Neural progenitor cell (in vitro differentiated cells): ENCODE measurements around the gene ZDHHC1. TPM values are rescaled to one million over a fixed set of nuclear protein-coding genes. Genes with fewer than 3 reads are reported as not detected.
A peak's percentile ranks its signal among the peaks of the same experiment; 100 is the strongest.

ENCODE experiments used
- DNase-seq: peaks from one replicate; pipeline ENCODE4 v3.0.0-alpha.2; 2016; ENCODE audit warnings: low spot score
- H2AFZ ChIP-seq: fragments of 200-600 bp; sonication (generic); replicated peaks from 2 replicates; pipeline ENCODE4 v1.6.1; 2016; ENCODE audit warnings: antibody characterized with exemption
- H3F3A ChIP-seq: fragments of 200-600 bp; sonication (generic); 2 replicates; pipeline ENCODE4 v1.6.1; 2016; ENCODE audit warnings: antibody characterized with exemption, low read depth
- H3K27ac ChIP-seq: fragments of 200-600 bp; sonication (generic); 2 replicates; pipeline ENCODE4 v1.5.1; 2016; ENCODE audit warnings: mild to moderate bottlenecking
- H3K27me3 ChIP-seq: fragments of 200-600 bp; sonication (generic); 2 replicates; pipeline ENCODE4 v1.6.1; 2016; ENCODE audit warnings: mild to moderate bottlenecking, moderate library complexity
- H3K36me3 ChIP-seq: fragments of 200-600 bp; sonication (generic); 2 replicates; pipeline ENCODE4 v1.5.1; 2016
- H3K4me1 ChIP-seq: fragments of 200-600 bp; sonication (generic); 2 replicates; pipeline ENCODE4 v1.6.1; 2016; ENCODE audit warnings: mixed run types
- H3K4me2 ChIP-seq: fragments of 200-600 bp; sonication (generic); 2 replicates; pipeline ENCODE4 v1.6.1; 2016
- H3K4me3 ChIP-seq: fragments of 200-600 bp; sonication (generic); 2 replicates; pipeline ENCODE4 v1.5.1; 2016
- H3K79me2 ChIP-seq: fragments of 200-600 bp; sonication (generic); 2 replicates; pipeline ENCODE4 v1.6.1; 2016; ENCODE audit warnings: low read depth
- H3K9ac ChIP-seq: fragments of 200-600 bp; sonication (generic); 2 replicates; pipeline ENCODE4 v1.6.1; 2016
- H3K9me3 ChIP-seq: fragments of 200-600 bp; sonication (generic); 2 replicates; pipeline ENCODE4 v1.5.1; 2016; ENCODE audit warnings: low read depth
- H4K20me1 ChIP-seq: fragments of 200-600 bp; sonication (generic); 2 replicates; pipeline ENCODE4 v1.6.1; 2016; ENCODE audit warnings: low read depth
- H3K27ac Mint-ChIP-seq: 3 replicates; pipeline ENCODE4 v1.8.0; 2021; ENCODE audit warnings: mixed read lengths
- H3K27me3 Mint-ChIP-seq: 2 replicates; pipeline ENCODE4 v1.8.0; 2022; ENCODE audit warnings: low read depth, mild to moderate bottlenecking, inconsistent platforms, moderate library complexity, mixed read lengths; ENCODE audit not compliant: insufficient read depth
- H3K36me3 Mint-ChIP-seq: 3 replicates; pipeline ENCODE4 v1.8.0; 2021; ENCODE audit warnings: mixed read lengths
- H3K4me1 Mint-ChIP-seq: 3 replicates; pipeline ENCODE4 v1.8.0; 2021; ENCODE audit warnings: mixed read lengths
- H3K4me3 Mint-ChIP-seq: 3 replicates; pipeline ENCODE4 v1.8.0; 2021; ENCODE audit warnings: mild to moderate bottlenecking, moderate library complexity, mixed read lengths
- H3K9me3 Mint-ChIP-seq: 3 replicates; pipeline ENCODE4 v1.8.0; 2020; ENCODE audit warnings: mixed read lengths
- EZH2 ChIP-seq: fragments of 200-600 bp; sonication (generic); IDR thresholded peaks from 2 replicates; pipeline ENCODE4 v1.6.1; 2017; ENCODE audit warnings: antibody characterized with exemption, mild to moderate bottlenecking, moderate library complexity
- EZH2phosphoT487 ChIP-seq: fragments of 200-600 bp; sonication (generic); IDR thresholded peaks from 2 replicates; pipeline ENCODE4 v1.6.1; 2017; ENCODE audit warnings: antibody characterized with exemption
- total RNA-seq: library from RNA; depleted of rRNA; stranded (reverse); fragments of >200 nt; gene quantifications from 2 replicates; pipeline ENCODE4 v1.2.3, GENCODE V29; 2015; ENCODE audit warnings: low replicate concordance
- TF ChIP-seq, protein P1 (sequence below): fragments of 200-600 bp; sonication (generic); IDR thresholded peaks from 2 replicates; pipeline ENCODE4 v1.5.1; 2017; ENCODE audit warnings: antibody characterized with exemption, mild to moderate bottlenecking

The ZDHHC1 gene
- total RNA-seq, 1 donor from 2014 or later: 1.5 TPM

DNA sequence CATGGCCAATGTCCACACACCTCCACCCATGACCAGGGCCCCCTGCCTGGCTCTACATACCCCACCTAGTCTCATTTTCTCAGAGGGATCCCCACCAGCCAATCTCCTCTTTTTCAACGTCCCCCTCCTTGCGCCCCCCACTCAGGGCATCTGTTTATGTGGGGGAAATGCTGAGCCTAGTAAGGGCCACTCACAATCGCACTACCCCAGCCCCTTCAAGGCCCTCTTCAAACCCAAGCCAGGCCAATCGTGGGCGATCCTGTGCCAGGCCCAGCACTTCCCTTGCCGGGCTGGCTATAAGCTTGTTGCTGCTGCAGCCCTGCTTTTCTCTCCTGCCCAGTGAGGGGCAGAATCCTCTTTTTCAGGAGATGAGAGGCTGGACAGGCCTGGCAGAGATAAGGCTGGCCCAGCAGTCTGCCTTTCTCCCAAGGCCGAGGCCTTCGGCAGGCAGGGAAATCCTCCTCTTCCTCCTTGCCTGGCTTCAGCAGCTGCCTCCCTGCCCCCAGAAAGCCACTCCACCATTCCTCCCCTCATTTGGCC lies 30.8 kb upstream of the ZDHHC1 start:
- Histone ChIP-seq H3K79me2 (no peaks in the 10 kb centered on the region), H3K27ac (no peak overlapping the region), H3K4me1 (peaks cover 2% of the 10 kb centered on the region), H4K20me1 (peaks cover 8% of the 10 kb centered on the region), H3K27me3 (no peaks in the 10 kb centered on the region), H3F3A (no peaks in the 10 kb centered on the region), H3K36me3 (no peaks in the 10 kb centered on the region), H3K9me3 (no peaks in the 10 kb centered on the region), H3K4me3 (no peak overlapping the region), H3K4me2 (no peak overlapping the region), H3K9ac (no peak overlapping the region), H2AFZ (no peak overlapping the region)
- Mint-ChIP-seq H3K4me1 (peaks cover 11% of the 10 kb centered on the region), H3K36me3 (peaks cover 10% of the 10 kb centered on the region), H3K4me3 (no peak overlapping the region), H3K27me3 (no peaks in the 10 kb centered on the region), H3K9me3 (no peaks in the 10 kb centered on the region), H3K27ac (peak overlapping the region; percentile 57)
- no peak for DNase-seq
- TF ChIP-seq, protein P1, sequence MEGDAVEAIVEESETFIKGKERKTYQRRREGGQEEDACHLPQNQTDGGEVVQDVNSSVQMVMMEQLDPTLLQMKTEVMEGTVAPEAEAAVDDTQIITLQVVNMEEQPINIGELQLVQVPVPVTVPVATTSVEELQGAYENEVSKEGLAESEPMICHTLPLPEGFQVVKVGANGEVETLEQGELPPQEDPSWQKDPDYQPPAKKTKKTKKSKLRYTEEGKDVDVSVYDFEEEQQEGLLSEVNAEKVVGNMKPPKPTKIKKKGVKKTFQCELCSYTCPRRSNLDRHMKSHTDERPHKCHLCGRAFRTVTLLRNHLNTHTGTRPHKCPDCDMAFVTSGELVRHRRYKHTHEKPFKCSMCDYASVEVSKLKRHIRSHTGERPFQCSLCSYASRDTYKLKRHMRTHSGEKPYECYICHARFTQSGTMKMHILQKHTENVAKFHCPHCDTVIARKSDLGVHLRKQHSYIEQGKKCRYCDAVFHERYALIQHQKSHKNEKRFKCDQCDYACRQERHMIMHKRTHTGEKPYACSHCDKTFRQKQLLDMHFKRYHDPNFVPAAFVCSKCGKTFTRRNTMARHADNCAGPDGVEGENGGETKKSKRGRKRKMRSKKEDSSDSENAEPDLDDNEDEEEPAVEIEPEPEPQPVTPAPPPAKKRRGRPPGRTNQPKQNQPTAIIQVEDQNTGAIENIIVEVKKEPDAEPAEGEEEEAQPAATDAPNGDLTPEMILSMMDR: no peak
- TF ChIP-seq EZH2phosphoT487 (no peak), EZH2 (no peak)

DNA sequence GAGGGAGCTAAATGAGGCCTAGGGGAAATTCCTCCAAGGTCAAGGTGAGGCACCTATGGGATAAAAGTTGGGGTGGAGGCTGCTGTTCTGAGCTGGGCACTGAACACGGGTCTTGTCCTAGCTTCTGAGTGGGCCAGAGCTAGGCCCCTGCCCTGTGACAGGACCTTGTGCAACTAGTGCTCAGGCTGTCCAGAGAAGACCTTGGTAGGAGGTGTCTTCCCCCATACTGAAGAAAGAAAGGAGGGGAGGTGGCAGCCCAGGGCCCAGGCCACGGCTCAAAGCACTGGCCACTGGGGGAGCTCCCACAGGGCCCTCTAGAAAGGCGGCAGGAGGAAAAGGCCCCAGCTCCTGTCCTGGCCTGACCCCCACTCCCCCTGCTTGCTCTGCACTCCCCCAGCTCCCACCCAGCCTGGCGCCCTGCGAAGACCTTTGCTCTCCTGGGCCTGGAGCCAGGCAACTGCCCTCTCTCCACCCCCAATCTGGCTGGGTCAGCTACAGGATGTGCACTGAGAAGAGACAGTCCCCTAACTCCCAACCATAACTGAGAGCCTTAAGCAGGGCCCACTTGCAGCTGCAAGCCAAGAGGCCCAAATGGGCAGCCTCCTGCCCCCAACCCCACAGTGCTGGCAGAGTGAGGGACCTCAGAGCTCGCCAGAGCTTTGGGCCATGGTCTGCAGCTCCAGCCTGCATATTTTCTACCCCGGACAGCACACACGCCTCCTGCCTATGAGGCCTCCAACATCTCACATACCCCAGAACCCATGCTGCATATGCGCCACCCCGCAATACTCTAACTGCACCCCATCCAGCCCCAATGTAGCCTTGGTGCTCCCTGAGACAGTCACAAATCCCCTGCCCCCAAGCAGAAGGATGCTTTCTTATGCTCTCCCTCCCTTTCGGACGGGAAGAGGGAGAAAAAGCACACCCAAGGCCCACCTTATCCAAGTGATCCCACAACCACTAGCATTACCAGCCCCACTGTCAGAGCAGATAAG lies 29.9 kb upstream of the ZDHHC1 start:
- Mint-ChIP-seq H3K4me3 (no peak overlapping the region), H3K4me1 (peaks cover 15% of the 10 kb centered on the region), H3K27ac (peak overlapping the region; percentile 62), H3K9me3 (no peaks in the 10 kb centered on the region), H3K36me3 (peaks cover 9% of the 10 kb centered on the region), H3K27me3 (no peaks in the 10 kb centered on the region)
- Histone ChIP-seq H3K79me2 (no peaks in the 10 kb centered on the region), H3K36me3 (no peaks in the 10 kb centered on the region), H4K20me1 (peaks cover 14% of the 10 kb centered on the region), H3F3A (no peaks in the 10 kb centered on the region), H3K27me3 (no peaks in the 10 kb centered on the region), H3K9me3 (no peaks in the 10 kb centered on the region), H3K27ac (no peak overlapping the region), H3K4me2 (no peak overlapping the region), H2AFZ (no peak overlapping the region), H3K4me3 (no peak overlapping the region), H3K9ac (no peak overlapping the region), H3K4me1 (peaks cover 7% of the 10 kb centered on the region)
- DNase-seq: no peak
- TF ChIP-seq EZH2: no peak
- TF ChIP-seq, protein P1: no peak
- no peak for TF ChIP-seq EZH2phosphoT487

DNA sequence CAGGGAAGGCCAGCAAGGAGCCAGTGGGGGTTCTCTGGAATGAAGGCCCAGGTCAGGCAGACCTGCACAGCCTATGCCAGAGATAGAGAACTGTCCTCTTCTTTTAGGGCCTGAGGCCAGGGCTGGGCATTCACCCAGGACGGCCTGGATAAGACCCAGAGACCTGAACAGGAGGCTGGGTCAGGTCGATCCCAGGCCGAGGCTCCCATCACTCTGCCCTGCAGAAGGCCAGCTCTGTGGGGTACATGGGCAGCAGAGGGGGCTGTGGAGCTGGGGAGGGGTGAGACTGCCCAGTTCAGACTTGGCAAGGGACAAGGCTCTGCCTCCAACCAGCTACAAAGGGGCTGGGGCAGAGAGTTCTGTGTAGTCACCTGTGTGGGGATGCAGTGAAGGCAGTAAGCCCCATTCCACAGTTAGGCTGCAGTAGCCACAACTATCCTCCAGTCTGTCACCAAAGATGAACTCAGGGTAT lies 29.2 kb upstream of the ZDHHC1 start:
- TF ChIP-seq EZH2: no peak
- no peak for TF ChIP-seq EZH2phosphoT487
- TF ChIP-seq, protein P1: no peak
- Mint-ChIP-seq H3K4me3 (no peak overlapping the region), H3K9me3 (no peaks in the 10 kb centered on the region), H3K27ac (no peak overlapping the region), H3K4me1 (peaks cover 11% of the 10 kb centered on the region), H3K36me3 (peaks cover 4% of the 10 kb centered on the region), H3K27me3 (no peaks in the 10 kb centered on the region)
- H4K20me1 ChIP-seq: peaks cover 14% of the 10 kb centered on the region
- no peak overlapping the region for H2AFZ ChIP-seq
- H3K4me3 ChIP-seq: no peak overlapping the region
- no peaks in the 10 kb centered on the region for H3K36me3 ChIP-seq
- no peak for DNase-seq
- no peak overlapping the region for H3K9ac ChIP-seq
- no peaks in the 10 kb centered on the region for H3F3A ChIP-seq
- H3K27me3 ChIP-seq: no peaks in the 10 kb centered on the region
- H3K9me3 ChIP-seq: no peaks in the 10 kb centered on the region
- no peak overlapping the region for H3K27ac ChIP-seq
- peaks cover 7% of the 10 kb centered on the region for H3K4me1 ChIP-seq
- no peak overlapping the region for H3K4me2 ChIP-seq
- H3K79me2 ChIP-seq: no peaks in the 10 kb centered on the region
